ENCODE results near the gene ALMS1. TPM values are rescaled to one million over a fixed set of nuclear protein-coding genes. Genes with fewer than 3 reads are reported as not detected.
"Not testable (repeated sequence)": the region's sequence is repeated elsewhere in the genome, so short reads cannot be mapped to it uniquely, and the experiment has no call there.

The ALMS1 gene
- total RNA-seq, 2 experiments from 2014 or later, result 35.5 to 57.8 TPM

- H3K4me2 ChIP-seq (ENCODE audit: low read length), result no peak overlapping the region
- H3K4me3 ChIP-seq (ENCODE audit: low read depth, low read length, poor library complexity, severe bottlenecking), result no peak overlapping the region
- H3K9me3 ChIP-seq (ENCODE audit: low read length), result peaks cover 5% of the 10 kb centered on the region; the same call in 1 of the 2 replicates
- H3K4me1 ChIP-seq (ENCODE audit: insufficient read depth, low read length, poor library complexity, severe bottlenecking), result peaks cover 23% of the 10 kb centered on the region
- peak overlapping the region; percentile 46 for H2AFZ ChIP-seq (ENCODE audit: low read length)
- DNase-seq (ENCODE audit: low spot score), result no peak
- no peaks in the 10 kb centered on the region for H4K20me1 ChIP-seq (ENCODE audit: insufficient read depth, low read length)
- no peaks in the 10 kb centered on the region for H3K79me2 ChIP-seq (ENCODE audit: insufficient read depth, low read depth, low read length)
- no TSS peak for BruUV-seq (replicated peaks)
- ChIA-PET CTCF (ENCODE audit: unreplicated experiment) (no interaction called here), POLR2A (interaction anchor here (1.4 kb wide), 1 partner anchor 51 kb away, joined by 4 read pairs; no protein-coding TSS in a partner anchor)
- H3K27ac ChIP-seq (ENCODE audit: low read depth, low read length, poor library complexity, severe bottlenecking), result no peak overlapping the region
- H3K36me3 ChIP-seq (ENCODE audit: insufficient read depth, low read length), result no peaks in the 10 kb centered on the region
- intact Hi-C loops (cut with micrococcal nuclease; ENCODE audit: unreplicated experiment), result no loop called here
- H3K9me2 ChIP-seq (ENCODE audit: insufficient read depth, low read length), result no peaks in the 10 kb centered on the region
- TF ChIP-seq EZH2phosphoT487 (IDR thresholded peaks at IDR 0.05; ENCODE audit: borderline replicate concordance, low read depth, low read length), result no peak
- TF ChIP-seq CTCF (conservative IDR thresholded peaks at IDR 0.05; ENCODE audit: low read length), result no peak
These were observed 46.4 kb upstream of the ALMS1 start for GRCh38 chr2:73339201-73339600.

- intact Hi-C loops (cut with micrococcal nuclease; ENCODE audit: unreplicated experiment), result no loop called here
- DNase-seq (ENCODE audit: low spot score), result no peak
- no peaks in the 10 kb centered on the region for H3K9me2 ChIP-seq (ENCODE audit: insufficient read depth, low read length)
- H4K20me1 ChIP-seq (ENCODE audit: insufficient read depth, low read length), result no peaks in the 10 kb centered on the region
- CTCF ChIA-PET (ENCODE audit: unreplicated experiment), result no interaction called here
- H3K4me3 ChIP-seq (ENCODE audit: low read depth, low read length, poor library complexity, severe bottlenecking), result no peak overlapping the region
- peaks cover 23% of the 10 kb centered on the region for H3K4me1 ChIP-seq (ENCODE audit: insufficient read depth, low read length, poor library complexity, severe bottlenecking)
- no TSS peak for BruUV-seq (replicated peaks)
- H3K9me3 ChIP-seq (ENCODE audit: low read length), result peaks cover 5% of the 10 kb centered on the region; the same call in 1 of the 2 replicates
- TF ChIP-seq CTCF (conservative IDR thresholded peaks at IDR 0.05; ENCODE audit: low read length) (no peak), EZH2phosphoT487 (IDR thresholded peaks at IDR 0.05; ENCODE audit: borderline replicate concordance, low read depth, low read length) (no peak)
- H2AFZ ChIP-seq (ENCODE audit: low read length), result no peak overlapping the region
- H3K4me2 ChIP-seq (ENCODE audit: low read length), result no peak overlapping the region
- no peaks in the 10 kb centered on the region for H3K79me2 ChIP-seq (ENCODE audit: insufficient read depth, low read depth, low read length)
- no peak overlapping the region for H3K27ac ChIP-seq (ENCODE audit: low read depth, low read length, poor library complexity, severe bottlenecking)
- POLR2A ChIA-PET, result interaction anchor here (0.6 to 0.8 kb wide), 2 partner anchors 295 to 553 kb away, joined by 3 to 4 read pairs; no protein-coding TSS in a partner anchor
- H3K36me3 ChIP-seq (ENCODE audit: insufficient read depth, low read length), result no peaks in the 10 kb centered on the region
These were observed 44.6 kb upstream of the ALMS1 start for GRCh38 chr2:73341039-73341438.

GRCh38 chr2:73343992-73344391 lies 41.6 kb upstream of the ALMS1 start:
- Histone ChIP-seq H3K9me2 (ENCODE audit: insufficient read depth, low read length) (no peaks in the 10 kb centered on the region), H3K4me3 (ENCODE audit: low read depth, low read length, poor library complexity, severe bottlenecking) (no peak overlapping the region), H3K36me3 (ENCODE audit: insufficient read depth, low read length) (no peaks in the 10 kb centered on the region), H3K4me2 (ENCODE audit: low read length) (no peak overlapping the region), H3K4me1 (ENCODE audit: insufficient read depth, low read length, poor library complexity, severe bottlenecking) (peaks cover 7% of the 10 kb centered on the region), H3K27ac (ENCODE audit: low read depth, low read length, poor library complexity, severe bottlenecking) (no peak overlapping the region), H3K79me2 (ENCODE audit: insufficient read depth, low read depth, low read length) (no peaks in the 10 kb centered on the region), H4K20me1 (ENCODE audit: insufficient read depth, low read length) (no peaks in the 10 kb centered on the region), H2AFZ (ENCODE audit: low read length) (no peak overlapping the region), H3K9me3 (ENCODE audit: low read length) (no peaks in the 10 kb centered on the region)
- ChIA-PET POLR2A (interaction anchor here (0.6 to 1.4 kb wide), 3 partner anchors 20 to 1830 kb away, joined by 3 to 4 read pairs (median 3); no protein-coding TSS in a partner anchor), CTCF (ENCODE audit: unreplicated experiment) (no interaction called here)
- TF ChIP-seq CTCF (conservative IDR thresholded peaks at IDR 0.05; ENCODE audit: low read length), result no peak
- no peak for TF ChIP-seq EZH2phosphoT487 (IDR thresholded peaks at IDR 0.05; ENCODE audit: borderline replicate concordance, low read depth, low read length)
- no peak for DNase-seq (ENCODE audit: low spot score)
- intact Hi-C loops (cut with micrococcal nuclease; ENCODE audit: unreplicated experiment), result no loop called here
- no TSS peak for BruUV-seq (replicated peaks)

GRCh38 chr2:73344747-73345146 lies 40.9 kb upstream of the ALMS1 start:
- H3K79me2 ChIP-seq (ENCODE audit: insufficient read depth, low read depth, low read length); H4K20me1 ChIP-seq (ENCODE audit: insufficient read depth, low read length); DNase-seq (ENCODE audit: low spot score); H3K9me3 ChIP-seq (ENCODE audit: low read length); BruUV-seq (replicated peaks); POLR2A ChIA-PET; H3K4me1 ChIP-seq (ENCODE audit: insufficient read depth, low read length, poor library complexity, severe bottlenecking); H2AFZ ChIP-seq (ENCODE audit: low read length); CTCF ChIA-PET (ENCODE audit: unreplicated experiment); H3K27ac ChIP-seq (ENCODE audit: low read depth, low read length, poor library complexity, severe bottlenecking); H3K9me2 ChIP-seq (ENCODE audit: insufficient read depth, low read length); H3K36me3 ChIP-seq (ENCODE audit: insufficient read depth, low read length); intact Hi-C loops (cut with micrococcal nuclease; ENCODE audit: unreplicated experiment); H3K4me2 ChIP-seq (ENCODE audit: low read length); H3K4me3 ChIP-seq (ENCODE audit: low read depth, low read length, poor library complexity, severe bottlenecking): not testable (repeated sequence)
